Liver (tissue), 9 donors: ENCODE measurements around the gene PARL. TPM values are rescaled to one million over a fixed set of nuclear protein-coding genes. Genes with fewer than 3 reads are reported as not detected.

Experiments
- DNase-seq: peaks from one replicate; pipeline ENCODE4 v3.0.0-alpha.2; 2017; ENCODE audit warnings: low spot score
- H3K27ac ChIP-seq, 2 donors: one replicate each; pipeline ENCODE4 v1.7.0; 2013; ENCODE audit warnings: inconsistent platforms in 2 of 2, low read length in 2 of 2, control low read depth in 1 of 2, low read depth in 1 of 2, mild to moderate bottlenecking in 1 of 2
- H3K27me3 ChIP-seq, 4 donors: one replicate each; pipeline versions ENCODE4 v1.6.1 to v1.7.0; 2013; ENCODE audit warnings: low read length in 3 of 4, inconsistent platforms in 1 of 4, mild to moderate bottlenecking in 1 of 4, moderate library complexity in 1 of 4; ENCODE audit not compliant: control insufficient read depth in 4 of 4, insufficient read depth in 4 of 4
- H3K36me3 ChIP-seq, 4 donors: one replicate each; pipeline versions ENCODE4 v1.6.1 to v1.7.0; 2013; ENCODE audit warnings: low read length in 3 of 4, mild to moderate bottlenecking in 3 of 4, low read depth in 1 of 4, moderate library complexity in 1 of 4; ENCODE audit not compliant: control insufficient read depth in 4 of 4, insufficient read depth in 3 of 4
- H3K4me1 ChIP-seq, 4 donors: one replicate each; pipeline versions ENCODE4 v1.6.1 to v1.7.0; 2013; ENCODE audit warnings: low read length in 3 of 4, mild to moderate bottlenecking in 3 of 4, moderate library complexity in 1 of 4; ENCODE audit not compliant: control insufficient read depth in 4 of 4, insufficient read depth in 4 of 4
- H3K4me3 ChIP-seq, 3 donors: one replicate each; pipeline versions ENCODE4 v1.6.1 to v1.7.0; 2013; ENCODE audit warnings: low read length in 3 of 3, control low read depth in 1 of 3, low read depth in 1 of 3, mild to moderate bottlenecking in 1 of 3
- H3K9ac ChIP-seq, 2 donors: one replicate each; pipeline ENCODE4 v1.7.0; 2013; ENCODE audit warnings: low read length in 2 of 2, mild to moderate bottlenecking in 2 of 2, moderate library complexity in 2 of 2, control low read depth in 1 of 2, low read depth in 1 of 2
- H3K9me3 ChIP-seq, 4 donors: one replicate each; pipeline versions ENCODE4 v1.6.1 to v1.7.0; 2013; ENCODE audit warnings: low read length in 3 of 4; ENCODE audit not compliant: control insufficient read depth in 4 of 4
- EGR1 ChIP-seq, 2 donors: IDR thresholded peaks; 2 replicates each; pipeline ENCODE4 v1.6.1; 2016 to 2018; ENCODE audit warnings: antibody characterized with exemption in 2 of 2, low read depth in 2 of 2
- FOXA1 ChIP-seq: IDR thresholded peaks from 2 replicates; pipeline ENCODE4 v1.6.1; 2016; ENCODE audit warnings: antibody characterized with exemption
- FOXA2 ChIP-seq: IDR thresholded peaks from 2 replicates; pipeline ENCODE4 v1.6.1; 2016; ENCODE audit warnings: antibody characterized with exemption
- GABPA ChIP-seq, 2 donors: IDR thresholded peaks in 1 of 2; conservative IDR thresholded peaks in 1 of 2; 2 replicates each; pipeline ENCODE4 v1.6.1; 2016; ENCODE audit warnings: antibody characterized with exemption in 2 of 2, mild to moderate bottlenecking in 1 of 2, moderate library complexity in 1 of 2
- HNF4A ChIP-seq, 2 donors: conservative IDR thresholded peaks; 2 replicates each; pipeline ENCODE4 v1.6.1; 2016; ENCODE audit warnings: antibody characterized with exemption in 2 of 2, mild to moderate bottlenecking in 2 of 2
- HNF4G ChIP-seq: IDR thresholded peaks from 2 replicates; pipeline ENCODE4 v1.6.1; 2016; ENCODE audit warnings: antibody characterized with exemption
- JUND ChIP-seq, 2 donors: IDR thresholded peaks; 2 replicates each; pipeline ENCODE4 v1.6.1; 2016; ENCODE audit warnings: antibody characterized with exemption in 2 of 2
- NR2F2 ChIP-seq: IDR thresholded peaks from 2 replicates; pipeline ENCODE4 v1.6.1; 2016; ENCODE audit warnings: antibody characterized with exemption
- RAD21 ChIP-seq, 2 donors: IDR thresholded peaks; 2 replicates each; pipeline ENCODE4 v1.6.1; 2016; ENCODE audit warnings: antibody characterized with exemption in 2 of 2, mild to moderate bottlenecking in 2 of 2
- RXRA ChIP-seq, 2 donors: IDR thresholded peaks; 2 replicates each; pipeline ENCODE4 v1.6.1; 2017 to 2018; ENCODE audit warnings: antibody characterized with exemption in 2 of 2, mild to moderate bottlenecking in 1 of 2
- SP1 ChIP-seq: IDR thresholded peaks from 2 replicates; pipeline ENCODE4 v1.6.1; 2018; ENCODE audit warnings: antibody characterized with exemption, mild to moderate bottlenecking
- TAF1 ChIP-seq: conservative IDR thresholded peaks from 2 replicates; pipeline ENCODE4 v1.6.1; 2016; ENCODE audit warnings: antibody characterized with exemption, mild to moderate bottlenecking
- YY1 ChIP-seq: IDR thresholded peaks from 2 replicates; pipeline ENCODE4 v1.6.1; 2016; ENCODE audit warnings: antibody characterized with exemption, mild to moderate bottlenecking
- WGBS: extraction: QIAGEN DNeasy Blood & Tissue Kit; methylation state at CpG from one replicate; pipeline ENCODE4 v1.1.7; 2013; 5-methylcytosine and 5-hydroxymethylcytosine counted together
- polyA plus RNA-seq, 2 donors: library from polyadenylated mRNA; stranded (reverse) in 1 of 2; unstranded in 1 of 2; fragments of 200-250 nt in 1 of 2; fragments of >200 nt in 1 of 2; fragmentation: Nextera tagmentation in 1 of 2; extraction: Ambion mirVana in 1 of 2; gene quantifications; one replicate each; pipeline versions ENCODE4 v1.2.1 to v1.2.3, GENCODE V29; 2013 to 2015
- total RNA-seq, 2 donors: library from RNA; depleted of rRNA; stranded (reverse); fragments of >200 nt; gene quantifications; one replicate each; pipeline ENCODE4 v1.2.3, GENCODE V29; 2014
- TF ChIP-seq, protein P1 (sequence below): IDR thresholded peaks from 2 replicates; pipeline ENCODE4 v1.6.1; 2016; ENCODE audit warnings: antibody characterized with exemption
- TF ChIP-seq, protein P2 (sequence below): IDR thresholded peaks from 2 replicates; pipeline ENCODE4 v1.6.1; 2016; ENCODE audit warnings: antibody characterized with exemption, mild to moderate bottlenecking
- TF ChIP-seq, protein P3 (sequence below): fragments of 150-350 bp; IDR thresholded peaks from 2 replicates; pipeline ENCODE4 v1.5.1; 2017; ENCODE audit warnings: improper control_type of control experiment, low read depth, low read length; ENCODE audit not compliant: missing input control
- TF ChIP-seq, protein P4 (sequence below): IDR thresholded peaks from 2 replicates; pipeline ENCODE4 v1.6.1; 2016; ENCODE audit warnings: antibody characterized with exemption
- TF ChIP-seq, protein P5 (sequence below): IDR thresholded peaks from 2 replicates; pipeline ENCODE4 v1.6.1; 2016; ENCODE audit warnings: antibody characterized with exemption
- donor health status: healthy.
- donor health status: healthy.
- donor health status: healthy.
- donor health status: healthy.
- donor health status: healthy.

PARL gene
- total and polyA plus RNA-seq, 4 donors: 16.1 to 32.7 (median 22.1) TPM

DNA sequence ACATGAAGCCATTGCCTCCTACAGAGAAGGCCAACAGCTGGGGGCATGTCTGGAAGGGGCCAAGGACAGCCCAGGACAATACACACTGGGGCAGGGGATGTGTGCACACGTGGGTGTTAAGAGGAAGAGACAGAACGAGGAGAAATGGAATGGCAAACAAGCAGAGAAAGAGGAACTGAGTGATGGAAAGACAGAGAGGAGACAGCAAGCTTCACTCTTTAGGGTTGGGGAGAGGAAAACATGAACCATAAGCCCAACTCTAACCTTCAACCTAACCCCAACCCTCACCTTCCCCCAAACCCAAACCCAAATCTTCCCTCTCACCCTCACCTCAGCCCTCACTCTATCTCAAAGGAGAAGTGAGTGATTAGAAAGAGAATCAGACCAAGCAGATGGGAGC is 11.9 kb upstream of the PARL start:
- no peak overlapping the region for H3K27ac ChIP-seq
- WGBS: 38% methylated on average over 2 of the region's 2 CpGs
- no peaks in the 10 kb centered on the region for H3K36me3 ChIP-seq
- TF ChIP-seq YY1 (no peak), TAF1 (no peak), SP1 (no peak), HNF4G (no peak), GABPA (IDR thresholded peaks at IDR 0.05 in 1 of 2, conservative IDR thresholded peaks at IDR 0.05 in 1 of 2) (no peak), HNF4A (conservative IDR thresholded peaks at IDR 0.05) (no peak), NR2F2 (no peak), EGR1 (IDR thresholded peaks at IDR 0.05; ENCODE audit: low read depth in 2 of 2) (no peak), FOXA2 (no peak), JUND (IDR thresholded peaks at IDR 0.05) (no peak), RXRA (IDR thresholded peaks at IDR 0.05) (no peak), FOXA1 (no peak), RAD21 (IDR thresholded peaks at IDR 0.05) (no peak)
- TF ChIP-seq, protein P1, sequence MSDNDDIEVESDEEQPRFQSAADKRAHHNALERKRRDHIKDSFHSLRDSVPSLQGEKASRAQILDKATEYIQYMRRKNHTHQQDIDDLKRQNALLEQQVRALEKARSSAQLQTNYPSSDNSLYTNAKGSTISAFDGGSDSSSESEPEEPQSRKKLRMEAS: no peak
- TF ChIP-seq, protein P2, sequence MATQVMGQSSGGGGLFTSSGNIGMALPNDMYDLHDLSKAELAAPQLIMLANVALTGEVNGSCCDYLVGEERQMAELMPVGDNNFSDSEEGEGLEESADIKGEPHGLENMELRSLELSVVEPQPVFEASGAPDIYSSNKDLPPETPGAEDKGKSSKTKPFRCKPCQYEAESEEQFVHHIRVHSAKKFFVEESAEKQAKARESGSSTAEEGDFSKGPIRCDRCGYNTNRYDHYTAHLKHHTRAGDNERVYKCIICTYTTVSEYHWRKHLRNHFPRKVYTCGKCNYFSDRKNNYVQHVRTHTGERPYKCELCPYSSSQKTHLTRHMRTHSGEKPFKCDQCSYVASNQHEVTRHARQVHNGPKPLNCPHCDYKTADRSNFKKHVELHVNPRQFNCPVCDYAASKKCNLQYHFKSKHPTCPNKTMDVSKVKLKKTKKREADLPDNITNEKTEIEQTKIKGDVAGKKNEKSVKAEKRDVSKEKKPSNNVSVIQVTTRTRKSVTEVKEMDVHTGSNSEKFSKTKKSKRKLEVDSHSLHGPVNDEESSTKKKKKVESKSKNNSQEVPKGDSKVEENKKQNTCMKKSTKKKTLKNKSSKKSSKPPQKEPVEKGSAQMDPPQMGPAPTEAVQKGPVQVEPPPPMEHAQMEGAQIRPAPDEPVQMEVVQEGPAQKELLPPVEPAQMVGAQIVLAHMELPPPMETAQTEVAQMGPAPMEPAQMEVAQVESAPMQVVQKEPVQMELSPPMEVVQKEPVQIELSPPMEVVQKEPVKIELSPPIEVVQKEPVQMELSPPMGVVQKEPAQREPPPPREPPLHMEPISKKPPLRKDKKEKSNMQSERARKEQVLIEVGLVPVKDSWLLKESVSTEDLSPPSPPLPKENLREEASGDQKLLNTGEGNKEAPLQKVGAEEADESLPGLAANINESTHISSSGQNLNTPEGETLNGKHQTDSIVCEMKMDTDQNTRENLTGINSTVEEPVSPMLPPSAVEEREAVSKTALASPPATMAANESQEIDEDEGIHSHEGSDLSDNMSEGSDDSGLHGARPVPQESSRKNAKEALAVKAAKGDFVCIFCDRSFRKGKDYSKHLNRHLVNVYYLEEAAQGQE: no peak
- TF ChIP-seq, protein P3, sequence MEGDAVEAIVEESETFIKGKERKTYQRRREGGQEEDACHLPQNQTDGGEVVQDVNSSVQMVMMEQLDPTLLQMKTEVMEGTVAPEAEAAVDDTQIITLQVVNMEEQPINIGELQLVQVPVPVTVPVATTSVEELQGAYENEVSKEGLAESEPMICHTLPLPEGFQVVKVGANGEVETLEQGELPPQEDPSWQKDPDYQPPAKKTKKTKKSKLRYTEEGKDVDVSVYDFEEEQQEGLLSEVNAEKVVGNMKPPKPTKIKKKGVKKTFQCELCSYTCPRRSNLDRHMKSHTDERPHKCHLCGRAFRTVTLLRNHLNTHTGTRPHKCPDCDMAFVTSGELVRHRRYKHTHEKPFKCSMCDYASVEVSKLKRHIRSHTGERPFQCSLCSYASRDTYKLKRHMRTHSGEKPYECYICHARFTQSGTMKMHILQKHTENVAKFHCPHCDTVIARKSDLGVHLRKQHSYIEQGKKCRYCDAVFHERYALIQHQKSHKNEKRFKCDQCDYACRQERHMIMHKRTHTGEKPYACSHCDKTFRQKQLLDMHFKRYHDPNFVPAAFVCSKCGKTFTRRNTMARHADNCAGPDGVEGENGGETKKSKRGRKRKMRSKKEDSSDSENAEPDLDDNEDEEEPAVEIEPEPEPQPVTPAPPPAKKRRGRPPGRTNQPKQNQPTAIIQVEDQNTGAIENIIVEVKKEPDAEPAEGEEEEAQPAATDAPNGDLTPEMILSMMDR: no peak
- TF ChIP-seq, protein P4, sequence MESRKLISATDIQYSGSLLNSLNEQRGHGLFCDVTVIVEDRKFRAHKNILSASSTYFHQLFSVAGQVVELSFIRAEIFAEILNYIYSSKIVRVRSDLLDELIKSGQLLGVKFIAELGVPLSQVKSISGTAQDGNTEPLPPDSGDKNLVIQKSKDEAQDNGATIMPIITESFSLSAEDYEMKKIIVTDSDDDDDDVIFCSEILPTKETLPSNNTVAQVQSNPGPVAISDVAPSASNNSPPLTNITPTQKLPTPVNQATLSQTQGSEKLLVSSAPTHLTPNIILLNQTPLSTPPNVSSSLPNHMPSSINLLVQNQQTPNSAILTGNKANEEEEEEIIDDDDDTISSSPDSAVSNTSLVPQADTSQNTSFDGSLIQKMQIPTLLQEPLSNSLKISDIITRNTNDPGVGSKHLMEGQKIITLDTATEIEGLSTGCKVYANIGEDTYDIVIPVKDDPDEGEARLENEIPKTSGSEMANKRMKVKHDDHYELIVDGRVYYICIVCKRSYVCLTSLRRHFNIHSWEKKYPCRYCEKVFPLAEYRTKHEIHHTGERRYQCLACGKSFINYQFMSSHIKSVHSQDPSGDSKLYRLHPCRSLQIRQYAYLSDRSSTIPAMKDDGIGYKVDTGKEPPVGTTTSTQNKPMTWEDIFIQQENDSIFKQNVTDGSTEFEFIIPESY: no peak
- TF ChIP-seq, protein P5, sequence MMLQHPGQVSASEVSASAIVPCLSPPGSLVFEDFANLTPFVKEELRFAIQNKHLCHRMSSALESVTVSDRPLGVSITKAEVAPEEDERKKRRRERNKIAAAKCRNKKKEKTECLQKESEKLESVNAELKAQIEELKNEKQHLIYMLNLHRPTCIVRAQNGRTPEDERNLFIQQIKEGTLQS: no peak
- H3K9ac ChIP-seq: no peak overlapping the region
- H3K27me3 ChIP-seq: no peaks in the 10 kb centered on the region
- no peak overlapping the region for H3K4me3 ChIP-seq
- H3K9me3 ChIP-seq: no peaks in the 10 kb centered on the region
- H3K4me1 ChIP-seq: peaks cover 0 to 4% (median 0%) of the 10 kb centered on the region in 4 donors
- DNase-seq: no peak
